HTERT RPE-1 (cell line): Measurements from ENCODE around the gene LRRC28.

ENCODE experiments used
- in situ Hi-C: fragments of 300-500 bp; cut with MboI; formaldehyde crosslinking; loops from 4 replicates; pipeline ENCODE4 v1.14.3; 2020; ENCODE audit warnings: low sequenced_read_pairs

Gene LRRC28

DNA sequence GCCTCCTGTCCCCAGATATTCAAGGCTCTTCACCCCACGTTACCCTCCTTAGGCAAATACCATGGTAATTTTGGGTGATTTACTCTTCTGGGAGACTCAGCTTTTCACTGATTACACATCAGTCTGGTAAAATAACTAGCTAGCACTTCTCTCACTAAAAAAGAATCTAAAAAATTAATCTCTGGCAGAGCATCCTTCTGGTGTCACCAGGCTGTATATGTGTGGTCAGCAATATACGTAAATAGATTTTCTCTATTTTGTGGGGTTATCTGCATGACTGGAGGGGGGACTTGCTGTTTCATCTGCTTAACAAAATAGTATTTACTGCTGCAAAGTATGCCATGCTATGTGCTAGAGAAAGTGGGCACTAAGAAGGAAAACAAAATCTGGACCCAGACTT is 45.1 kb downstream of the LRRC28 start:
- in situ Hi-C loops = no loop called here

DNA sequence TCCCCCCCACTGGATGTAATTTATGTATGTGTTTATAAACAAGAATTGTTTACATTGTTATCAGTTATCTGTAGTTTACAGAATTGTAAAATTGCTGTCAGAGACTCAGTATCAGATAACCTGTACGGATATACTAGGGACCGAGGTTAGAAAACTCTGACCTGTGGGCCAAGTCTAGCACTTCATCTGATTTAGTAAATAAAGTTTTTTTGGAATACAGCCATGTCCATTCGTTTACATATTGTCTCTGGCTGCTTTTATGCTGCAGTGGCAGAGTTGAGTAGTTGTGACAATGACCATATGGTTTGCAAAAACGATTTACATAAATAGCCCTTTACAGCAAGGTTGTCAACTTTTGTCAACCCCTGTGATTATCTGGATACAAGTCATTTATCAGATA is 52.6 kb downstream of the LRRC28 start:
- in situ Hi-C loops = no loop called here

DNA sequence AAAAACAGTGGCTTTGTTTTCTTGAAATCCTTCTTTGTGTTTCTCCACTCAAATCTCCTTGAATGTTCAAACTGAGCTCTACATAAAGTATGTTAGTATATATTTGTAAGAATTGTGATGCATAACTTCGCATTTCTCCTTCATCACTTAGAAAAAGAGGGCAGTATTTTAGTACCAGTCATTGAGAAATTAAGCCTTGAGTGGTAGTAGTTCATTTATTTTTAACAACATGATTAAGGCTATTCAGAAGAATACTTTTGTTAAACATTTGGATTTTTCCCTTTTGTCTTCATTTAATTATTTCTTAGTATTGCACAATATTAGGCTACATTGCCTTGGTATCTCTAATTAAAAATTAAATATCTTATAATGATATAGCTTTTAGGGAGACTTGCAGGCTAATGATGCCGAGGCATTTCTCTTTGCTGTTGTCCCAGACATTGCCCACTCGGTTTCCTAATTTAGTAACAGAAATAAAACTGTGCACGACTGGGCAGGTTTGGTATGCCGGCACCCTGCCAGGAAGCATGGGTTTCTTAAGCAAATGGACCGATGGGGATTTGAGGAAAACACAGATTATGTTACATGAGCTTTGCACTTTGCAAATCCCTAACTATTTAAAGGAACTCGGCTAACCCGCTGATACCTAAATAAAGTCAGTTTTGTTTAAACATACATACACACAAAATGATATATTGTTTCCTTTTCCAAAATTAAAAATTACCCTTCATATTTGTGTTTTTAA is 54.7 kb downstream of the LRRC28 start:
- in situ Hi-C loops = no loop called here

DNA sequence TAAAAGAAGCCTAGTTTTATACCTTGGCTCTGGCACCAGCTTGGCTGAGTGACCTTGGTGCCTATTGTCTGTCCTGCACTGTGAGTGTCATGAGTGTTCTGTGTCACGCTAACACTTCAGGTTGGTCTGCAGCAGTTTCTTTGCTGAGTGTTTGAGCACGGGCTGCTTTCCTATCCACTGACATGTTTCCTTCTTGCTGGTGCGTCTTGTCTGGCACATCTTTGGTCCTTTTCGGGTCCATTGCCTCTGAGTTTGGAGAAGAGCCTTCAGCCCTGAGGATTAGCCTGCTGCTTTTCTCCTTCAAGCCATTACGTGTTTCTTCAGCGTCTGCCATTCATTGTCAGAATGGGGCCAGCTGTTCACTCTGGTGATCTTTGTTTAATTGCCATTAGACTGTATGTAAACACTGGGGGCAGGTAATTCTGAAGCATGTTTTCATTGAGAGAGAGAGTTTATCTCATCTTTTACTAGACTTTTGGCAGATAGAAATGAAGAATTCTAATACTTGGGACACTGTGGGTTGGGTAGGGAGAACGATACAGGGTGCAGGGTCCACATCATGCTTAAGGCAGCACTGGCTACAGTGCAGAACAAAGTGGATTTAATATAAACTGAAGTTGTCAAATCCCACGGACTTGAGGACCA is 55.5 kb downstream of the LRRC28 start:
- in situ Hi-C loops = no loop called here

DNA sequence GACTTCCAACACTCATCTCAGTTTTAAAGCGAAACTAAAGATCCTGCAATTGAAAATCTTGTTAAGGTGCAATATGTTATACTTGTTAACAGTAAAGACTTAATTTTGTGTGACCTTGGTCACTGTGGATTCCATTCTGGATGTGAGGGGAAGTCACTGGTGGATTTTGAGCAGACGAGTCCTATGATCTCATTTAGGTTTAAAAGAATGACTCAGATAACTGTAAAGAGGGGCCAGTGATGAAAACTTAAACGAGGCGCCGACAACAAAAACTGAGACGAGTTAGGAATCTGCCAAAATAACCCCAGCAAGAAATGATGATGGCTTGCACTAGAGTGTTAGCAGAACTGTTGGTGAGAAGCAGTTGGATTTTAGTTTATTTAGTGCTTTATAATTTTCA is 56.5 kb downstream of the LRRC28 start:
- in situ Hi-C loops = no loop called here

DNA sequence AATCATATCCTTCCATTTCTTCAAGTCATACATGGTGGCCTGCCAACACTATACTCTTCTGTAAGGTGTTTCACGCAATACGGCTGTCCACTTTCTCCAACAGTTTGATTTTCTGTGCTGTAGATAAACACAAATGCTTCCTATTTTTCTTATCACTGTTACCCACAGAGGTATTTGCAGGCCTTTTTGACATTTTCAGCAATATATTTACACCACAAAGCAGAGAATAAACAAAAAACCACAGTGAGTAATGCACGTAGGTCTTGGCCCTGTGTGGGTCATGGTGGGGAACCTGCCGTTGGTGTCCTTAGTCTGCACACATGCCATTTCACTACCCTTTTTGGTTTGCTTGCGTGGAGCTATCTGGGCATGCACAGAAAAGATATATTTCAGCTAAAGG is 59.5 kb downstream of the LRRC28 start:
- in situ Hi-C loops = no loop called here

DNA sequence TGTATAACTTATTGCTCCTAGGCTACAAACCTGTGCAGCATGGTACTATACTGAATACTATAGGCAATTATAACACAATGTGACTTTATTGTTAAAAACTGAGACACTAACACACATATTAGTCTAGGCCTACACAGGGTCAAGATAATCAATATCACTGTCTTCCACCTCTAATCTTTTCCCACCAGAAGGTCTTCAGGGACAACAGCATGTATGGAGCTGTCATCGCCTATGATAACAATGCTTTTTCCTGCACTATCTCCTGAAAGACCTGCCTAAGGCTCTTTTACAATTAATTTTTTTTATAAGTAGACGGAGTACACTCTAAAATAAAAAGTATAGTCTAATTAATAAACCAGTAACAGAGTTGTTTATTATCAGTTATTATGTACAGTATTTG is 60.9 kb downstream of the LRRC28 start:
- in situ Hi-C loops = no loop called here

DNA sequence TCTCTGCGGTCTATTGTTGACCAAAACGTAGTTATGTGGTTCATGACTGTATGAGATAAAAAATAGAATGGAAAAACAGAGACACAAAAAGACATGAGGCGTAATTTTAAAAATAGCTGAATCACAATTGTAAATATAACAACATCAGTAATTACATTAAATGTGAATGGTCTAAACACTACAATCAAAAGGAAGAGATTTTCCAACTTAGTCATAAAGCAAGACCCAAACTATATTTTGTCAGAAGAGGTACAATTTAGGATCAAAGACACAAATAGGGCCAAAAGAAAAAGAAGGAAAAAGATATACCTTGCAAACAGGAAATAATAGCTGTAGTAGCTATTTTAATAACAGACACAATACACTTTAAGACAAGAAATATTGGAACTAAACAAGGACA is 61.5 kb downstream of the LRRC28 start:
- in situ Hi-C loops = no loop called here

DNA sequence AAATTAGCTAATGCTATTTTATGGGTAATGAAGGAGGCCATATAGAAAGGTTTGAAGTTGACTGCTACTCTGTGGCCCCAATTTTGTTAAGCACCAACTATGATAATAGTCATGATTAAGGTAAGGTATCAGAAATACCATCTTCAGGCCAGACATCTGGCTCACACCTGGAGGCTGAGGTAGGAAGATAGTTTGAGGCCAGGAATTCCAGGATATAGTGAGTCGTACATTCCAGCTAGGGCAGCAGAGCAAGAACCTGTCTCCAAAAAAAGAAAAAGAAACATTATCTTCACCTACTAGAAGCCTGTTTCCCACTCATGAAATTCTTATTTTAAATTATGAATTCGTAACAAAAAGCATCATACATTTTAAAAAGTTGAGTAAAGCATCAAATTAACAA is 64.4 kb downstream of the LRRC28 start:
- in situ Hi-C loops = no loop called here

DNA sequence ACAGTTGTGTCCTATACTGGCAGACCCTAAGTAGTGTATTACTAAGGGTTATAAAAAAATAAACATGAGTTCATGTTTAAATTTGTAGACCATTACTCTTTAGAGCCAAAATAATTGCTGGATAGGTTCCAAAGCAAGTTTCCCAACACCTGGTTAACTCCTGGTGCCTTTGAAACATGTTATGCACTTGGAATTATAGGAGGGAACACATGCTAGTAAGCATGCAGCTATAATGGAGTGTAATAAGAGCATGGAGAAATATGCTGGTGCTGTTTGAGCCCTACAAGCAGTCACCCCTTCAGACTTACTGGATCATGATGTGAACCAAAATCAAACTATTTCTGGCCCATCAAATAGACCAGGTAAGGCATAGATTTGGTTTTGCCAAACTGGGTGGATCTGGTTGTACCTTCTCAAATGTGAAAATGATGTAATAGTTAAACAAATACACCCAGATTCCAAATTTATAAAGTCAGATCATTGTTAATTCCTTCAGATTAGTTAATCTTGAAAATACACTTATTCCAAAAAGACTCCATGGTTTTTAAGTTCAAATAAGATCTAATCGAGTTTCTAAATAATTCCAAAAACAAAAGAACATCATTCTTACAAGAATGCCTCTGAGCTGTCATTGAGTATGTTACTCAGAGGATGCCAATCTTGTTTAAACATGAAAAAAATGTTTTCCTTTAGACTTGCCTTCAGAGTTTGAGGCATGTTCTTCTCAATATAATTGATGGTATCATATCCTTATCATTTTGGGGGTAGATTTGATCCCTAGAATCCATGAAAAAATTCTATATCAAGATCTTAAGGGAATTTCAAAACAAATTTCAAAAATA is 69.3 kb downstream of the LRRC28 start:
- in situ Hi-C loops = no loop called here

DNA sequence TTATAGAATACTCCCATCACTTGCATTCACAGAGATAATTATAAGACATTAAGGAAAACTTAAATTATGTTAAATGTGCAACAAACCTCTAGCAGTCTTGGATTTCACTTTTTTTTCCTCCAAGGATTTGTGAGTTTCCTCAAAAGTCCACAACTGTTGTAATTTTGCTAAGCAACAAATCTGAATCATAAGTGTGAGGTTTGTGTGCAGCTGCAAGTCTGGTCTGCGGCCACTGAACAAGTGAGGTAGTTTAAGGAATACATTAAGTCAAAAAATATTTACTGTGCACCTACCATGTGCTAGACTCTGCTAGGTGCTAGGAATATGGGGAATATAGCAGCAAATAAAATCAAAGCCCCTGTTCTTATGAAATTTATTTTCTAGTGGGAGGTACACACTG is 70.2 kb downstream of the LRRC28 start:
- in situ Hi-C loops = no loop called here

DNA sequence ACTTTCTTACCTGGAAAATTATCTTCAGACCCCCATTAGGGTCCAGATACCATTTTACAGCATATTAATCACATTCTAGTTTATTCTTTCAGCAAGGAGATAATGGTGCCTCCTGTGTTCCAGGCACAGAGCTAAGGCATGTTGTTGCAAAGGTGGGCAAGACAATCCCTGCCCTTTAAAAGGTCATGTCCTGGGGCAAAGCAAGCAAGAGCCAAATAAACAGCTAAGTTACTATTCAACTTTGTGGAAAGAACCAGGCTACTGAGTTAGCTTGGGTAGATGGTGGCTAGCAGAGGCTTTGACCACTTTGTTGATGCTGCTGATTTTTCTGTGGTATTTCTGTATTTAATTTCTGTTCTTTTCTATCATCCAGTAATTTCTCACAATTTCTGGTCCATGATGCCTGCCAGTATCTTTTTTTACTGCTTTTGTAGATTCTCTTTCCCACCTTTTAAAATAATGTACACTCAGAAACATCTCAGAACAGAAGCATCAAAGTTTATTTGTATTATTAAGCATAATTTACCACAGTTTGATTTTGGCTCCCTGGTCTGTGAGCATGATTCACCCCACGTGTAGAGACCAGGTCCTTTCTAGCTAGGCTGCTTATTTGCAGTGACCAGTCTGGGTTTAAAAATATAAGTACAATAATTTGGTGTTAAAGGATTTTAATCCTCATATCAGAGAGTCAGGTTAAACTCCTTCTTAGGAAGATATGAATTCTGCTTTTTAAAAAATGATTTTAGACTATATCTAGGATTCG is 71.5 kb downstream of the LRRC28 start:
- in situ Hi-C loops = no loop called here

DNA sequence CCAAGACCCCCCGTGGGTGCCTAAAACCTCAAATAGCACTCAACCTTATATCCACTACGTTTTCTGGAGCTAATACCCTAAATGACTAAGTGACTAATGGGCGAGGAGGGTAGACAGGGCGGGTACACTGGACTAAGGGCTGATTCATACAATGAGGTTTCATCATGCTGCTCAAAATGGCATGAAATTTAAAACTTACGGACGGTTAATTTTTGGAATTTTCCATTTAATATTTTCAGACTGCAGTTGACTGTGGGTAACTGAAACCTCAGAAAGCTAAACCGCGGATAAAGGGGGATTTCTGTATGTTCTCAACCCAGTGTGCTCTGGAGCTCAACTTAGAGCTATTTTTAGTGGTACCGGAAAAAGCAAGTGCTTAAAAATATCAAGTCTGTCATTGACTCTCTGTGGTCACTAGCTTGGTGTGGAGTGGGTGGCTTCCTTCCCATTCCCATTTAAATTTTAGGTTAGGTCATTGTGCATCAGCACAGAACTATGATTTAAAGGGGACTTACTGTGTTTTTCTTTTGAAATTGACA is 72.9 kb downstream of the LRRC28 start:
- in situ Hi-C loops = no loop called here

DNA sequence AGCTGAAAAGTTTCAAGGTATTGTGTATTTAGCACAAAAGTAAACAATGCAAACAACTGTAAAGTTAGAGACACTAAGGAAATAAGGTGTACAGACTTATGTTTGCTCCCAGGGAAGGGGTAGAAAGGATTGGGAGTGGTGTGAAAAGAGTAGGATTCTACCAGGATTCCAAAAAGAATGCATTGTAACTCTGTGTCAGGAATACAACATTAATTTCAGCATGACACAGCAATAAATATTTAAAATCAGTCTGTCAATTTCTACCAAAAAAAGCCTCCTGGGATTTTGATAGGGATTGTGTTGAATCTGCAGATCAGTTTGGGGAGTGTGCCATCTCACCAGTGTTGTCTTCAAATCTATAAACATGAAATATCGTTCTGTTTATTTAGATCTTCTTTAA is 73.4 kb downstream of the LRRC28 start:
- in situ Hi-C loops = no loop called here

DNA sequence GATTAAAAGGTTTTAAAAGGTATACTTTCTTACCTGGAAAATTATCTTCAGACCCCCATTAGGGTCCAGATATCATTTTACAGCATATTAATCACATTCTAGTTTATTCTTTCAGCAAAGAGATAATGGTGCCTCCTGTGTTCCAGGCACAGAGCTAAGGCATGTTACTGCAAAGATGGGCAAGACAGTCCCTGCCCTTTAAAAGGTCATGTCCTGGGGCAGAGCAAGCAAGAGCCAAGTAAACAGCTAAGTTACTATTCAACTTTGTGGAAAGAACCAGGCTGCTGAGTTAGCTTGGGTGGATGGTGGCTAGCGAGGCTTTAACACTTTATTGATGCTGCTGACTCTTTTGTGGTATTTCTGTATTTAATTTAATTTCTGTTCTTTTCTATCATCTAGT is 75.0 kb downstream of the LRRC28 start:
- in situ Hi-C loops = no loop called here

DNA sequence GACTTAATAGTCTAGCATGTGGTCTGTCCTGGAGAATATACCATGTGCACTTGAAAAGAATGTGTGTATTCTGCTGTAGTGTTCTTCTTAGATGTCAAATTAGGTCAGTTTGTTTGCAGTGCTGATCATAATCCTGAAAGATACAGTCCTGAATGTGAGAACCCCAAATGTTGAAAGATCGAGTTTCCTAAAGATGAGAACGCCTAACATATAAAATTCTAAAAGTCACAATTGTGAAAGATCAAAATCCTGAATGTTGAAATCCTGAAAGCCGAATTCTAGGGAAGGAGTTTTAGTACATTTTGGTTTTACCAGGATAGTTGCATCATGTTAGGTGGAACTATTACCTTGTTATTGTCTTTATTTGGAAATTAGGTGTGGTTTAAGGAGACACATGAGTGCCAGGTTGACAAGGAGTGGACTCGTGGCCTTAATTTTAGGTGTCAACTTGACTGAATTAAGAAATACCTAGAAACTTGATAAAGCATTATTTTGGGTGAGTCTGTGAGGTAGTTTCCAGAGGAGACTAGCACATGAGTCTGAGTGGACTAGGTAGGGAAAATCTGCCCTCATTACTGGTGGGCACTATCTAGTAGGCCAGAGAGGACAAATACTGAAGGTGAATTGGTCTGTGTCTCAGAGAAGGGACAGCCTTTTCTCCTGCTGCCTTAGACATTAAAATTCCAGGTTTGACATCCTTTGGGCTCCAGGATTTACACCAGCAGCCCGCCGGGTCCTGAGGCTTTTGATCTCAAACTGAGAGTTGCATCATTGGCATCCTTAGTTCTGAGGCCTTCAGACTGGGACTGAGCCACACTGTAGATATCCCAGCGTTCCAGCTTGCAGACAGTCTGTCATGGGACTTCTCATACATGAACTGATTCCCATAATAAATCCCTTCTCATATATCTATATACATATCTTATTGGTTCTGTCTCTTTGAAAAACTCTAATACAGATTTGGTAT is 77.1 kb downstream of the LRRC28 start:
- in situ Hi-C loops = no loop called here

DNA sequence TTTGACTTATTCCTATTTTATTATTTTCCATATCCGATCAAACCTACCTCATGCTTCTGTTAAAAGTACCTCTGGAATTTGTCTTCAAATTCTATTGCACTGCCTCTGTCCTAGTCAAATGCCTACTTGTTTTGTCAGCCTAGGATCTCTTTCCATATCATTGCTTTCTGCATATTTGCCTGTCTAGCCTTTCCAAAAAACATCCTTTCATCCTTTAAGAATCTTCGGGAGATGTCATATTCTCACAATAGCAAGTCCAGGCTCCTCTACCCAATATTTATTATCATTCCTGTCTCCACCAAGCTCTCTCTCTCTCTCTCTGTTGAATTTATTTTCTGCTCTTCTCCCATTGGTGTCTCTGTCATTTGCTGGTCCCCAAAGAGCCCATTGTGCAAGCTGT is 80.1 kb downstream of the LRRC28 start:
- in situ Hi-C loops = no loop called here

DNA sequence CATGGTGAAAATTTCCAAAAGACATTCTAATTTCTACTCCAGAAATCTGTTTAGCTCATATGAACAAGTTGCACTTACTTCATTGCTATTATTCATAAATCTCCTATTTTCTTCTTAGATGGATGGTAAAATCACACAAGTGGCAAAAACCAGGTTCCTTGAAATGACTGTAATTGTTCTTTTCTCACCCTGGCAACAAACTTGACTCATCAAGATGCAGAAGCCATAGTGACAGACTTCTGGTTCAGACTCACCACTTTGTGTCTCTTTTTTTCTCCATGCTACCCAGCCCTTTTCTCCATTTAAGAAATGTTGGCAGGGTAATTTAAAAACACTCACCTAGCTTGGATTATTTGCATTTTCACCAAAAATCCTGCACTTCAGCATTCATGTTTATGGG is 82.1 kb downstream of the LRRC28 start:
- in situ Hi-C loops = no loop called here

DNA sequence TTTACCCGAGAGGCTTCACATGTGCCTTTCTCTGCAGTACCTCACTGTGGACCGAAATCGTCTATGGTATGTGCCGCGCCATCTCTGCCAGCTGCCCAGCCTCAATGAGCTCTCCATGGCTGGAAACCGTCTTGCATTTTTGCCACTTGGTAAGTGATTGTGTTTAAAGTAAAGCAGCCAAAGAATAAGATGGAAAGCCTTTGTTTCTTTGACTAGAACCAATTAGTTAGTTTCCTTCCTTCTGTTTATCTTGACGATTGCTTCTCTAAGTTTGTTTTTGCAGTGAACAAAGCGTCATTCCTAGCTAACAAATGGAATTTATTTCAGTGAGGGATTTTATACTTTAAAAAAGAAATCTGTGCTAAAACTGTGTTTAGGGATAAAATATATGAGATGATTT is 82.7 kb downstream of the LRRC28 start:
- in situ Hi-C loops = no loop called here

DNA sequence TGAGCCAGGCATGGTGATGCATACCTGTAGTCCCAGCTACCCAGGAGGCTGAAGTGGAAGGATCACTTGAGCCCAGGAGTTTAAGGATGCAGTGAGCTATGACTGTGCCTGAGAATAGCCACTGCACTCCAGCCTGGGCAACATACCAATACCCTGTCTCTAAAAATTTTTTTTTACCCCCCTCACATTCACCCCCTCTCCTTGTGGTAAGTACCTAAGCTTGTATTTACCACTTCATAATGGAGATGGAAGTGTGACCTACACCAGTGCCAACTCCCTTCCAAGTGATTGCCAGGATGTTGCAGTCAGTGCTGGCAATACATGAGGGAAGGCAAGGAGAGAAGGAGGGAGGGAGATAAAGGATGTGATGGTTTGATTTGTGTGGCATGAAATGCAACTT is 84.2 kb downstream of the LRRC28 start:
- in situ Hi-C loops = no loop called here
